ENCODE measurements around the gene INPP5D. TPM values are rescaled to one million over a fixed set of nuclear protein-coding genes. Genes with fewer than 3 reads are reported as not detected.

Gene INPP5D
- total and polyA plus RNA-seq, 2 donors (not counting 1 experiment from before 2014, with no cell fraction given) = 152 to 444 TPM

DNA sequence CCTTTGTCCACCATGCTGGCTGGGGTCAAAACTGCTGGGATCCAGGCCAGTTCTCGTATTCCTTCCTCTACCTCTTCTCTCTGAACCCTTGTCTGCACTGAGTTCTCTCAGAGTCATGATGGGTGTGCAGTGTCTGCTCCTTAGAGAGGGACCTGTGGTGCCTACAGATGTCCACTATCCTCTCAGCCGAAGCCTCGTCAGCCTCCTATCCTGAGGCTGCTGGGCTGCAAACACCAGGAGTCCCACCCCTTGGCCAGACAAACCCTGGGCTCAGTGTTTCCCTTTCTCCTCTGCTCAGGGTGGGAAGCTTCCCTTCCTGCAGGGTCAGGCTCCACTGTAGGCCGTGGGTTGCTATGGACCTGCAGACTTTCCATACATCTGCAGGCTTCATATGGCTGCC lies 2.3 kb downstream of the INPP5D start:
- H3K4me3 Mint-ChIP-seq = peak overlapping the region; percentile 76
- intact Hi-C loops (cut with micrococcal nuclease) = loop anchor here (5.0 kb wide), 2 partner anchors 270 to 365 kb away; partner anchors contain the start of gene GIGYF2
- Histone ChIP-seq H3K4me1 (ENCODE audit: control insufficient read depth in 2 of 2, insufficient read depth in 2 of 2, low read length in 2 of 2) (peaks cover 44 to 73% of the 10 kb centered on the region in 2 donors), H3K9ac (ENCODE audit: low read length) (peak overlapping the region; percentile 97), H4K20me1 (ENCODE audit: control insufficient read depth, insufficient read depth, low read length, poor library complexity, severe bottlenecking) (peaks cover 63% of the 10 kb centered on the region), H3K27me3 (replicated peaks in 1 of 4; ENCODE audit: control extremely low read depth in 1 of 4, control insufficient read depth in 3 of 4, insufficient read depth in 4 of 4, low read length in 3 of 4) (no peaks in the 10 kb centered on the region), H3K36me3 (replicated peaks in 1 of 2; ENCODE audit: control extremely low read depth in 1 of 2, control insufficient read depth in 1 of 2, extremely low read depth in 1 of 2, insufficient read depth in 2 of 2, low read length in 1 of 2) (peaks cover 2 to 51% of the 10 kb centered on the region in 2 experiments), H3K79me2 (ENCODE audit: control insufficient read depth, insufficient read depth, low read length) (peaks cover 89% of the 10 kb centered on the region), H3K9me3 (ENCODE audit: control extremely low read depth in 1 of 3, control insufficient read depth in 2 of 3, insufficient read depth in 1 of 3, low read length in 2 of 3) (peaks cover 0 to 3% (median 0%) of the 10 kb centered on the region in 3 donors), H3K4me3 (ENCODE audit: control extremely low read depth in 1 of 5, extremely low read depth in 1 of 5, insufficient read depth in 1 of 5, low read depth in 2 of 5, low read length in 4 of 5) (peak overlapping the region; percentile 91 to 99 (median 98)), H3K4me2 (replicated peaks; ENCODE audit: low read depth, low read length, poor library complexity, severe bottlenecking) (peak overlapping the region; percentile 80), H3K27ac (ENCODE audit: low read length in 2 of 2) (peak overlapping the region; percentile 90 to 95), H2AFZ (ENCODE audit: insufficient read depth, low read depth, low read length, poor library complexity, severe bottlenecking) (no peak overlapping the region)
- peaks cover 62% of the 10 kb centered on the region for H3K4me1 Mint-ChIP-seq
- ChIA-PET CTCF (interaction anchor here (3.4 to 5.4 kb wide), 4 partner anchors 14 to 62 kb away, joined by 25 to 70 read pairs (median 36); no protein-coding TSS in a partner anchor), POLR2A (interaction anchor here (0.9 to 4.8 kb wide), 5 partner anchors 8 to 61 kb away, joined by 6 to 112 read pairs (median 38); no protein-coding TSS in a partner anchor)
- ATAC-seq (ENCODE audit: low read depth) = no peak
- H3K9me3 Mint-ChIP-seq (ENCODE audit: insufficient read depth) = no peaks in the 10 kb centered on the region
- DNase-seq = no peak
- WGBS (ENCODE audit: insufficient coverage) = 9% methylated on average over 3 of the region's 4 CpGs
- H3K27ac Mint-ChIP-seq = peak overlapping the region; percentile 87
- no peaks in the 10 kb centered on the region for H3K27me3 Mint-ChIP-seq
- no peak for TF ChIP-seq EZH2 (IDR thresholded peaks at IDR 0.05; ENCODE audit: borderline replicate concordance, insufficient read depth, low read depth, low read length, poor library complexity, severe bottlenecking)
- TF ChIP-seq, protein P1, sequence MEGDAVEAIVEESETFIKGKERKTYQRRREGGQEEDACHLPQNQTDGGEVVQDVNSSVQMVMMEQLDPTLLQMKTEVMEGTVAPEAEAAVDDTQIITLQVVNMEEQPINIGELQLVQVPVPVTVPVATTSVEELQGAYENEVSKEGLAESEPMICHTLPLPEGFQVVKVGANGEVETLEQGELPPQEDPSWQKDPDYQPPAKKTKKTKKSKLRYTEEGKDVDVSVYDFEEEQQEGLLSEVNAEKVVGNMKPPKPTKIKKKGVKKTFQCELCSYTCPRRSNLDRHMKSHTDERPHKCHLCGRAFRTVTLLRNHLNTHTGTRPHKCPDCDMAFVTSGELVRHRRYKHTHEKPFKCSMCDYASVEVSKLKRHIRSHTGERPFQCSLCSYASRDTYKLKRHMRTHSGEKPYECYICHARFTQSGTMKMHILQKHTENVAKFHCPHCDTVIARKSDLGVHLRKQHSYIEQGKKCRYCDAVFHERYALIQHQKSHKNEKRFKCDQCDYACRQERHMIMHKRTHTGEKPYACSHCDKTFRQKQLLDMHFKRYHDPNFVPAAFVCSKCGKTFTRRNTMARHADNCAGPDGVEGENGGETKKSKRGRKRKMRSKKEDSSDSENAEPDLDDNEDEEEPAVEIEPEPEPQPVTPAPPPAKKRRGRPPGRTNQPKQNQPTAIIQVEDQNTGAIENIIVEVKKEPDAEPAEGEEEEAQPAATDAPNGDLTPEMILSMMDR (IDR thresholded peaks at IDR 0.05) = no peak

DNA sequence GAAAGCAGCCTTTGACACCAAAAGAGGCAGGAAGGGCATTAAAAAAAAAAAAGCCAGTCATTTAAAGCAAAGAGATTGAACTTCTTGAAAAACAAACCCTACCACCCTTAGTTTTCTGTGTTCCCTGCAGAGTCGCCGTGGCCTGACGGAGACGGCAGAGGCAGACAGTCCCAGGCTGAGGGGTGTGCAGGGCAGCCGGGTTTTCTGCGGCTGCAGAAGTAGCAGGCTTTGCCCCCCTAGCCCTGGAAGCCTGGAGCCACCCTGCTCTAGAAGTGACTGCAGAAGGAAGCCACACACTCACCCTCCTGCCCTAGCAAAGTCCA lies 2.8 kb downstream of the INPP5D start:
- 1% methylated on average over 6 of the region's 6 CpGs for WGBS (ENCODE audit: insufficient coverage)
- Histone ChIP-seq H3K4me2 (replicated peaks; ENCODE audit: low read depth, low read length, poor library complexity, severe bottlenecking) (peak overlapping the region; percentile 80), H3K9ac (ENCODE audit: low read length) (peak overlapping the region; percentile 97), H3K9me3 (ENCODE audit: control extremely low read depth in 1 of 3, control insufficient read depth in 2 of 3, insufficient read depth in 1 of 3, low read length in 2 of 3) (peaks cover 0 to 3% (median 0%) of the 10 kb centered on the region in 3 donors), H3K4me1 (ENCODE audit: control insufficient read depth in 2 of 2, insufficient read depth in 2 of 2, low read length in 2 of 2) (peaks cover 48 to 77% of the 10 kb centered on the region in 2 donors), H4K20me1 (ENCODE audit: control insufficient read depth, insufficient read depth, low read length, poor library complexity, severe bottlenecking) (peaks cover 63% of the 10 kb centered on the region), H3K36me3 (replicated peaks in 1 of 2; ENCODE audit: control extremely low read depth in 1 of 2, control insufficient read depth in 1 of 2, extremely low read depth in 1 of 2, insufficient read depth in 2 of 2, low read length in 1 of 2) (peaks cover 2 to 55% of the 10 kb centered on the region in 2 experiments), H3K27ac (ENCODE audit: low read length in 2 of 2) (peak overlapping the region; percentile 45 to 90), H3K79me2 (ENCODE audit: control insufficient read depth, insufficient read depth, low read length) (peaks cover 93% of the 10 kb centered on the region), H3K27me3 (replicated peaks in 1 of 4; ENCODE audit: control extremely low read depth in 1 of 4, control insufficient read depth in 3 of 4, insufficient read depth in 4 of 4, low read length in 3 of 4) (no peaks in the 10 kb centered on the region), H3K4me3 (ENCODE audit: control extremely low read depth in 1 of 5, extremely low read depth in 1 of 5, insufficient read depth in 1 of 5, low read depth in 2 of 5, low read length in 4 of 5) (peak overlapping the region; percentile 91 to 99 (median 98)), H2AFZ (ENCODE audit: insufficient read depth, low read depth, low read length, poor library complexity, severe bottlenecking) (no peak overlapping the region)
- Mint-ChIP-seq H3K9me3 (ENCODE audit: insufficient read depth) (no peaks in the 10 kb centered on the region), H3K4me1 (peaks cover 66% of the 10 kb centered on the region), H3K4me3 (peak overlapping the region; percentile 76), H3K27me3 (no peaks in the 10 kb centered on the region), H3K27ac (peak overlapping the region; percentile 87)
- ATAC-seq (ENCODE audit: low read depth) (peak; percentile 0), DNase-seq (no peak)
- TF ChIP-seq, protein P1 (IDR thresholded peaks at IDR 0.05) = no peak
- TF ChIP-seq EZH2 (IDR thresholded peaks at IDR 0.05; ENCODE audit: borderline replicate concordance, insufficient read depth, low read depth, low read length, poor library complexity, severe bottlenecking) = no peak
- ChIA-PET POLR2A (interaction anchor here (1.3 to 4.8 kb wide), 4 partner anchors 13 to 38 kb away, joined by 4 to 112 read pairs (median 54); no protein-coding TSS in a partner anchor), CTCF (interaction anchor here (1.6 to 5.4 kb wide), 2 partner anchors 19 kb away, joined by 5 to 70 read pairs; no protein-coding TSS in a partner anchor)
- intact Hi-C loops (cut with micrococcal nuclease) = loop anchor here (5.0 kb wide), 2 partner anchors 269 to 366 kb away; partner anchors contain the start of gene GIGYF2
